ENCODE measurements around the gene INO80B. TPM values are rescaled to one million over a fixed set of nuclear protein-coding genes. Genes with fewer than 3 reads are reported as not detected.
"Not testable (repeated sequence)": the region's sequence is repeated elsewhere in the genome, so short reads cannot be mapped to it uniquely, and the experiment has no call there.

The INO80B gene
- total RNA-seq, 1 experiment from 2014 or later, result 26.5 TPM

DNA sequence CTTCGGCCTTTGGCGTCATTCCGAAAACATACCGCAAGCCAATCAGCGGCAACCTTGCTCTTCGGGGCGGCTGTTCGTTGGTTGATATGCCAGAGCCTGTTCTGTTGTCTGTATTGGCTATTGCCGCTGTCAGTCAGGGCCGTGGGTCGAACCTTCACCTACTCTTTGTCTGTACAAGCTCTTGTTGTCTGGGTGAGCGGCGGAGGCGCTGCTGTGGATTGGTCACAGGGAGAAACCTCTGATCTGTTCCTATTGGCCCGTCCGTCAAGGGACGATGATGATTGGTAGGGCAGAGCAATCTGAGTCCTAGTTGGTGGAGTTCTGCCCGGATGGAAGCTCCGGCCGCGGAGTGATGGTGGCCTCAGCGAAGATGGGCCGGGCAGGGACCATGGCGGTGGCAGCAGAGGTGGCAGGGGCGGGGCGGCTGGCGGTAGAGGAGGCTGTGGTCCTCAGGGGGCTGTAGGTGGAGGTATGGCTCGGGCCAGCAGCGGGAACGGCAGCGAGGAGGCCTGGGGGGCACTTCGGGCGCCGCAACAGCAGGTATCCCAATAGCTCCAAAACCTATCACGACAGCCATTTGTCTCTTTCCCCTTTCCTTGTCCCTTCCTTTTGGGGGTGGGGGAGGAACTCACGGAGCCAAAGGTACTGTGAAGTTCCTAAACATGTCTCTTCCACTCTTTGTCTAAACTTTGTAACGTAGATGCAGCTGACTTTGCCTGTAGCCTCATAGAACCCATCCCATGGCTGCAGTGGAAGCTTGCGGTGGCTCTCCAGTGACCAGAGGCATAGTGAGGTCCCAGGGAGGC lies 3.4 kb downstream of the INO80B start, which contains the start of gene WBP1:
Gene WBP1 (plus strand): TSS at position 307 of the 806 bp plus-strand sequence. CDS start 165 bp downstream, at position 472.
- in situ Hi-C loops (cut with HindIII; ENCODE audit: low pct_unique_long_range_greater_than_20kb, low sequenced_read_pairs), result no loop called here
- intact Hi-C loops (cut with micrococcal nuclease; ENCODE audit: unreplicated experiment), result no loop called here
- peak; percentile 90 for ATAC-seq

DNA sequence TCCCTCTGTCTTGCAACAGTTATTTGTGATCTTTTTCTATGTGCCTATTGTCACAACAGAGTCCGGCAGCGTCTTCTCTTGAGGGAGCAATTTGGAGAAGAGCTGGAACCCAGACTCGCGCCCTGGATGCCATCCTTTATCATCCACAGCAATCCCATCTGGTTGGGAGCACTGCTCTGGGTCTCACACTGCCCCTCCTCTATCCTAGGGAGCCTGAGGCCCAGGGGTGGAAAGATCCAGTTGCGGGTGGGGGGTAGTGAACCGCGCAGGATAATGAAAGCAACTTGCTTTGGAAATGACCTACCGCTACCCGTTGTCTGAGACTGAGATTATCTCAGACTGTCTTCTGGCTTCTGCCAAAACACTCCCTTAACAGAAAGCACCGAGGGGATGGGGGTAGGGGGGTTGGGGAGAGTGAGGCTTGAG lies 4.1 kb downstream of the INO80B start:
- Histone ChIP-seq H3K27ac (ENCODE audit: low read length) (peak overlapping the region; percentile 99), H3K4me3 (ENCODE audit: low read depth in 2 of 2, low read length in 2 of 2) (peak overlapping the region; percentile 95 to 100), H3K27me3 (ENCODE audit: control insufficient read depth, insufficient read depth, low read length) (no peaks in the 10 kb centered on the region), H3K36me3 (ENCODE audit: control insufficient read depth, insufficient read depth, low read length) (peaks cover 6% of the 10 kb centered on the region; the same call in 1 of the 2 replicates), H3K9me3 (ENCODE audit: control insufficient read depth, insufficient read depth, low read depth, low read length) (no peaks in the 10 kb centered on the region), H3K4me1 (ENCODE audit: control insufficient read depth, insufficient read depth, low read length) (peaks cover 20% of the 10 kb centered on the region)
- intact Hi-C loops (cut with micrococcal nuclease; ENCODE audit: unreplicated experiment) (no loop called here), in situ Hi-C loops (cut with HindIII; ENCODE audit: low pct_unique_long_range_greater_than_20kb, low sequenced_read_pairs) (no loop called here)
- TF ChIP-seq, protein P1, sequence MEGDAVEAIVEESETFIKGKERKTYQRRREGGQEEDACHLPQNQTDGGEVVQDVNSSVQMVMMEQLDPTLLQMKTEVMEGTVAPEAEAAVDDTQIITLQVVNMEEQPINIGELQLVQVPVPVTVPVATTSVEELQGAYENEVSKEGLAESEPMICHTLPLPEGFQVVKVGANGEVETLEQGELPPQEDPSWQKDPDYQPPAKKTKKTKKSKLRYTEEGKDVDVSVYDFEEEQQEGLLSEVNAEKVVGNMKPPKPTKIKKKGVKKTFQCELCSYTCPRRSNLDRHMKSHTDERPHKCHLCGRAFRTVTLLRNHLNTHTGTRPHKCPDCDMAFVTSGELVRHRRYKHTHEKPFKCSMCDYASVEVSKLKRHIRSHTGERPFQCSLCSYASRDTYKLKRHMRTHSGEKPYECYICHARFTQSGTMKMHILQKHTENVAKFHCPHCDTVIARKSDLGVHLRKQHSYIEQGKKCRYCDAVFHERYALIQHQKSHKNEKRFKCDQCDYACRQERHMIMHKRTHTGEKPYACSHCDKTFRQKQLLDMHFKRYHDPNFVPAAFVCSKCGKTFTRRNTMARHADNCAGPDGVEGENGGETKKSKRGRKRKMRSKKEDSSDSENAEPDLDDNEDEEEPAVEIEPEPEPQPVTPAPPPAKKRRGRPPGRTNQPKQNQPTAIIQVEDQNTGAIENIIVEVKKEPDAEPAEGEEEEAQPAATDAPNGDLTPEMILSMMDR (IDR thresholded peaks at IDR 0.05), result no peak
- TF ChIP-seq TCF7L2 (IDR thresholded peaks at IDR 0.05; ENCODE audit: low read depth, low read length) (no peak), SIN3A (IDR thresholded peaks at IDR 0.05; ENCODE audit: borderline replicate concordance, insufficient read depth, low read depth, low read length) (no peak), POLR2AphosphoS5 (IDR thresholded peaks at IDR 0.05; ENCODE audit: low read depth, low read length) (no peak)
- TF ChIP-seq, protein P2, sequence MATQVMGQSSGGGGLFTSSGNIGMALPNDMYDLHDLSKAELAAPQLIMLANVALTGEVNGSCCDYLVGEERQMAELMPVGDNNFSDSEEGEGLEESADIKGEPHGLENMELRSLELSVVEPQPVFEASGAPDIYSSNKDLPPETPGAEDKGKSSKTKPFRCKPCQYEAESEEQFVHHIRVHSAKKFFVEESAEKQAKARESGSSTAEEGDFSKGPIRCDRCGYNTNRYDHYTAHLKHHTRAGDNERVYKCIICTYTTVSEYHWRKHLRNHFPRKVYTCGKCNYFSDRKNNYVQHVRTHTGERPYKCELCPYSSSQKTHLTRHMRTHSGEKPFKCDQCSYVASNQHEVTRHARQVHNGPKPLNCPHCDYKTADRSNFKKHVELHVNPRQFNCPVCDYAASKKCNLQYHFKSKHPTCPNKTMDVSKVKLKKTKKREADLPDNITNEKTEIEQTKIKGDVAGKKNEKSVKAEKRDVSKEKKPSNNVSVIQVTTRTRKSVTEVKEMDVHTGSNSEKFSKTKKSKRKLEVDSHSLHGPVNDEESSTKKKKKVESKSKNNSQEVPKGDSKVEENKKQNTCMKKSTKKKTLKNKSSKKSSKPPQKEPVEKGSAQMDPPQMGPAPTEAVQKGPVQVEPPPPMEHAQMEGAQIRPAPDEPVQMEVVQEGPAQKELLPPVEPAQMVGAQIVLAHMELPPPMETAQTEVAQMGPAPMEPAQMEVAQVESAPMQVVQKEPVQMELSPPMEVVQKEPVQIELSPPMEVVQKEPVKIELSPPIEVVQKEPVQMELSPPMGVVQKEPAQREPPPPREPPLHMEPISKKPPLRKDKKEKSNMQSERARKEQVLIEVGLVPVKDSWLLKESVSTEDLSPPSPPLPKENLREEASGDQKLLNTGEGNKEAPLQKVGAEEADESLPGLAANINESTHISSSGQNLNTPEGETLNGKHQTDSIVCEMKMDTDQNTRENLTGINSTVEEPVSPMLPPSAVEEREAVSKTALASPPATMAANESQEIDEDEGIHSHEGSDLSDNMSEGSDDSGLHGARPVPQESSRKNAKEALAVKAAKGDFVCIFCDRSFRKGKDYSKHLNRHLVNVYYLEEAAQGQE (IDR thresholded peaks at IDR 0.05; ENCODE audit: insufficient read depth in 1 of 2, low read depth in 2 of 2, low read length in 1 of 2), result no peak
- no TSS peak for BruUV-seq (replicated peaks)
- DNase-seq (ENCODE audit: low read depth, low spot score), result no peak
- ChIA-PET POLR2A (interaction anchor here (0.5 to 1.2 kb wide), 3 partner anchors 15 to 42 kb away, joined by 3 to 9 read pairs (median 3); no protein-coding TSS in a partner anchor), CTCF (interaction anchor here (0.7 kb wide), 1 partner anchor 67 kb away, joined by 3 read pairs; no protein-coding TSS in a partner anchor)
- ATAC-seq, result no peak

More for the DNA sequence above, 3.4 kb downstream of the INO80B start, which contains the start of gene WBP1:
- Histone ChIP-seq H3K27ac (ENCODE audit: low read length) (peak within 1 kb of the TSS; percentile 99), H3K4me3 (ENCODE audit: low read depth in 2 of 2, low read length in 2 of 2) (peak within 1 kb of the TSS; percentile 95 to 100), H3K9me3 (ENCODE audit: control insufficient read depth, insufficient read depth, low read depth, low read length) (no peaks in the 10 kb centered on the region), H3K36me3 (ENCODE audit: control insufficient read depth, insufficient read depth, low read length) (peaks cover 6% of the 10 kb centered on the region; the same call in 1 of the 2 replicates), H3K27me3 (ENCODE audit: control insufficient read depth, insufficient read depth, low read length) (no peaks in the 10 kb centered on the region), H3K4me1 (ENCODE audit: control insufficient read depth, insufficient read depth, low read length) (peaks cover 20% of the 10 kb centered on the region)
- TF ChIP-seq POLR2AphosphoS5 (IDR thresholded peaks at IDR 0.05; ENCODE audit: low read depth, low read length), result peak; percentile 9
- TF ChIP-seq TCF7L2 (IDR thresholded peaks at IDR 0.05; ENCODE audit: low read depth, low read length), result no peak
- TF ChIP-seq SIN3A (IDR thresholded peaks at IDR 0.05; ENCODE audit: borderline replicate concordance, insufficient read depth, low read depth, low read length), result no peak
- ChIA-PET POLR2A (interaction anchor here (0.5 to 1.2 kb wide), 5 partner anchors 13 to 43 kb away, joined by 3 to 9 read pairs (median 4); no protein-coding TSS in a partner anchor), CTCF (interaction anchor here (0.7 kb wide), 1 partner anchor 67 kb away, joined by 3 read pairs; no protein-coding TSS in a partner anchor)
- TSS peak; percentile 88 for BruUV-seq (replicated peaks)
- peak; percentile 100 for DNase-seq (ENCODE audit: low read depth, low spot score)

DNA sequence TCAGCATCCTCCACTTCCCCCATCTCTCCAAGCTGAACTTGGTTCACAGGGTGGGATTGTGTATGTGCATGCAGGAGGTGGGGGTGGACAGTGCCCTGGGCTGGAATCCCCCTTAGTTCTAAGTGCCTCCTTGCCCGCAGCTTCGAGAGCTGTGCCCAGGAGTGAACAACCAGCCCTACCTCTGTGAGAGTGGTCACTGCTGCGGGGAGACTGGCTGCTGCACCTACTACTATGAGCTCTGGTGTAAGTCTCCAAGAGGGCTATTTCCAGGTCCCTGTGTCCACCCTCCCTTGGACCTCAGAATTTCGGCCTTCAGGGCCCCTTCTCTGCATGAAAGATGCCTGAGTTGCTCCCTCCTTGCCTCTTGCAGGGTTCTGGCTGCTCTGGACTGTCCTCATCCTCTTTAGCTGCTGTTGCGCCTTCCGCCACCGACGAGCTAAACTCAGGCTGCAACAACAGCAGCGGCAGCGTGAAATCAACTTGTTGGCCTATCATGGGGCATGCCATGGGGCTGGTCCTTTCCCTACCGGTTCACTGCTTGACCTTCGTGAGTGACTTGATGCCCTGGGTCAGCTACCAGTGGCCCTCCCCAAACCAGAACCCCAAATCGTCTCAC lies 4.7 kb downstream of the INO80B start:
- in situ Hi-C loops (cut with HindIII; ENCODE audit: low pct_unique_long_range_greater_than_20kb, low sequenced_read_pairs); ATAC-seq; BruUV-seq (replicated peaks); DNase-seq (ENCODE audit: low read depth, low spot score); H3K27me3 ChIP-seq (ENCODE audit: control insufficient read depth, insufficient read depth, low read length); CTCF ChIA-PET; intact Hi-C loops (cut with micrococcal nuclease; ENCODE audit: unreplicated experiment); H3K36me3 ChIP-seq (ENCODE audit: control insufficient read depth, insufficient read depth, low read length); H3K9me3 ChIP-seq (ENCODE audit: control insufficient read depth, insufficient read depth, low read depth, low read length): not testable (repeated sequence)
- H3K4me3 ChIP-seq (ENCODE audit: low read depth in 2 of 2, low read length in 2 of 2), result peak overlapping the region; percentile 95 to 100
- H3K27ac ChIP-seq (ENCODE audit: low read length), result peak overlapping the region; percentile 70
- POLR2A ChIA-PET, result interaction anchor here (0.6 kb wide), 1 partner anchor 18 kb away, joined by 5 read pairs; no protein-coding TSS in a partner anchor
- H3K4me1 ChIP-seq (ENCODE audit: control insufficient read depth, insufficient read depth, low read length), result peaks cover 20% of the 10 kb centered on the region

DNA sequence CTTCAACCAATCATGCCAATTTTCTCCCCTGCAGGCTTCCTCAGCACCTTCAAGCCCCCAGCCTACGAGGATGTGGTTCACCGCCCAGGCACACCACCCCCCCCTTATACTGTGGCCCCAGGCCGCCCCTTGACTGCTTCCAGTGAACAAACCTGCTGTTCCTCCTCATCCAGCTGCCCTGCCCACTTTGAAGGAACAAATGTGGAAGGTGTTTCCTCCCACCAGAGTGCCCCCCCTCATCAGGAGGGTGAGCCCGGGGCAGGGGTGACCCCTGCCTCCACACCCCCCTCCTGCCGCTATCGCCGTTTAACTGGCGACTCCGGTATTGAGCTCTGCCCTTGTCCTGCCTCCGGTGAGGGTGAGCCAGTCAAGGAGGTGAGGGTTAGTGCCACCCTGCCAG lies 5.3 kb downstream of the INO80B start:
- DNase-seq (ENCODE audit: low read depth, low spot score); H3K9me3 ChIP-seq (ENCODE audit: control insufficient read depth, insufficient read depth, low read depth, low read length); H3K27ac ChIP-seq (ENCODE audit: low read length); ATAC-seq; in situ Hi-C loops (cut with HindIII; ENCODE audit: low pct_unique_long_range_greater_than_20kb, low sequenced_read_pairs); intact Hi-C loops (cut with micrococcal nuclease; ENCODE audit: unreplicated experiment); H3K4me3 ChIP-seq (ENCODE audit: low read depth in 2 of 2, low read length in 2 of 2); H3K27me3 ChIP-seq (ENCODE audit: control insufficient read depth, insufficient read depth, low read length); H3K36me3 ChIP-seq (ENCODE audit: control insufficient read depth, insufficient read depth, low read length); BruUV-seq (replicated peaks): not testable (repeated sequence)
- CTCF ChIA-PET, result interaction anchor here (0.6 kb wide), 1 partner anchor 210 kb away, joined by 3 read pairs; no protein-coding TSS in a partner anchor
- POLR2A ChIA-PET, result interaction anchor here (0.6 kb wide), 1 partner anchor 15 kb away, joined by 4 read pairs; no protein-coding TSS in a partner anchor
- H3K4me1 ChIP-seq (ENCODE audit: control insufficient read depth, insufficient read depth, low read length), result peaks cover 20% of the 10 kb centered on the region
